Calu3 (cell line): ENCODE data around the gene SLC25A26. TPM values are rescaled to one million over a fixed set of nuclear protein-coding genes. Genes with fewer than 3 reads are reported as not detected.

ENCODE experiments used
- BruUV-seq: library from RNA; stranded (reverse); fragments of 400-500 nt; replicated peaks from 2 replicates; lab custom pipeline; 2021; lab: Mats Ljungman, UMichigan
- CTCF ChIA-PET: fragments of 300-600 bp; sonication (Branson Sonifier 250); formaldehyde crosslinking; loops from one replicate; lab custom pipeline; 2022; ENCODE audit warnings: antibody characterized with exemption; lab: Charles Lee
- DNase-seq: peaks from one replicate; pipeline ENCODE4 v3.0.0; 2022
- H3K27ac Mint-ChIP-seq: one replicate; pipeline ENCODE4 v1.8.0; 2022; ENCODE audit warnings: mixed read lengths; ENCODE audit not compliant: unreplicated experiment
- H3K27me3 Mint-ChIP-seq: one replicate; pipeline ENCODE4 v1.8.0; 2022; ENCODE audit warnings: mixed read lengths; ENCODE audit not compliant: unreplicated experiment
- H3K36me3 Mint-ChIP-seq: one replicate; pipeline ENCODE4 v1.8.0; 2022; ENCODE audit warnings: mild to moderate bottlenecking, moderate library complexity, mixed read lengths; ENCODE audit not compliant: insufficient read depth, unreplicated experiment
- H3K4me1 Mint-ChIP-seq: one replicate; pipeline ENCODE4 v1.8.0; 2022; ENCODE audit warnings: mild to moderate bottlenecking, low read depth, mixed read lengths; ENCODE audit not compliant: unreplicated experiment
- H3K4me3 Mint-ChIP-seq: one replicate; pipeline ENCODE4 v1.8.0; 2022; ENCODE audit warnings: mild to moderate bottlenecking, low read depth, moderate library complexity, mixed read lengths; ENCODE audit not compliant: unreplicated experiment
- H3K9me3 Mint-ChIP-seq: one replicate; pipeline ENCODE4 v1.8.0; 2022; ENCODE audit warnings: low read depth, mixed read lengths; ENCODE audit not compliant: unreplicated experiment
- CTCF ChIP-seq: fragments of 200-600 bp; IDR thresholded peaks from one replicate; pipeline ENCODE4 v1.8.0; 2022; ENCODE audit warnings: antibody characterized with exemption; ENCODE audit not compliant: unreplicated experiment
- intact Hi-C: fragments of 100-400 bp; cut with micrococcal nuclease; formaldehyde crosslinking; loops from one replicate; pipeline ENCODE4 v1.10.0; 2022; ENCODE audit not compliant: unreplicated experiment
- total RNA-seq: library from RNA; stranded (reverse); gene quantifications from 2 replicates; pipeline ENCODE4 v1.2.3, GENCODE V29; 2022

Gene SLC25A26
- total RNA-seq, 1 experiment from 2014 or later, result 15.8 TPM

- Mint-ChIP-seq H3K9me3 (no peaks in the 10 kb centered on the region), H3K4me1 (no peaks in the 10 kb centered on the region), H3K36me3 (no peaks in the 10 kb centered on the region), H3K27ac (no peak overlapping the region), H3K4me3 (no peak overlapping the region), H3K27me3 (no peaks in the 10 kb centered on the region)
- DNase-seq, result no peak
- no peak for TF ChIP-seq CTCF
- BruUV-seq, result no TSS peak
- CTCF ChIA-PET, result no interaction called here
- intact Hi-C loops, result no loop called here
Observed at GRCh38 chr3:66354001-66354400, 133.2 kb downstream of the SLC25A26 start.

GRCh38 chr3:66355394-66355793 lies 134.6 kb downstream of the SLC25A26 start:
- DNase-seq, result no peak
- Mint-ChIP-seq H3K27ac (no peak overlapping the region), H3K4me3 (no peak overlapping the region), H3K36me3 (no peaks in the 10 kb centered on the region), H3K27me3 (no peaks in the 10 kb centered on the region), H3K4me1 (no peaks in the 10 kb centered on the region), H3K9me3 (no peaks in the 10 kb centered on the region)
- no TSS peak for BruUV-seq
- CTCF ChIA-PET, result no interaction called here
- TF ChIP-seq CTCF, result no peak
- intact Hi-C loops, result no loop called here

- CTCF ChIA-PET, result no interaction called here
Observed at GRCh38 chr3:66355997-66356396, 135.2 kb downstream of the SLC25A26 start.

GRCh38 chr3:66361356-66361755 lies 140.6 kb downstream of the SLC25A26 start:
- Mint-ChIP-seq H3K4me1 (no peaks in the 10 kb centered on the region), H3K27me3 (no peaks in the 10 kb centered on the region), H3K27ac (no peak overlapping the region), H3K36me3 (no peaks in the 10 kb centered on the region), H3K4me3 (no peak overlapping the region), H3K9me3 (no peaks in the 10 kb centered on the region)
- CTCF ChIA-PET, result no interaction called here
- no peak for DNase-seq
- intact Hi-C loops, result no loop called here
- no peak for TF ChIP-seq CTCF
- no TSS peak for BruUV-seq

More at GRCh38 chr3:66355997-66356396, 135.2 kb downstream of the SLC25A26 start:
- no peaks in the 10 kb centered on the region for H3K27me3 Mint-ChIP-seq
- TF ChIP-seq CTCF, result no peak
- no peak for DNase-seq
- H3K9me3 Mint-ChIP-seq, result no peaks in the 10 kb centered on the region
- BruUV-seq, result no TSS peak
- no peak overlapping the region for H3K4me3 Mint-ChIP-seq
- no peak overlapping the region for H3K27ac Mint-ChIP-seq
- intact Hi-C loops, result no loop called here
- H3K36me3 Mint-ChIP-seq, result no peaks in the 10 kb centered on the region
- H3K4me1 Mint-ChIP-seq, result no peaks in the 10 kb centered on the region
